CD4-positive, CD25-positive, alpha-beta regulatory T cell (primary cell): ENCODE measurements around the gene RNF225. TPM values are rescaled to one million over a fixed set of nuclear protein-coding genes. Genes with fewer than 3 reads are reported as not detected.
"Not testable (repeated sequence)": the region's sequence is repeated elsewhere in the genome, so short reads cannot be mapped to it uniquely, and the experiment has no call there.

Source experiments
- ATAC-seq, 2 donors: fragments of 150-1000 bp; cut with Tn5 transposase; one replicate each; pipeline ENCODE4 v1.10.0; 2021; ENCODE audit warnings: low read depth in 2 of 2, moderate number of reproducible peaks in 2 of 2, moderate library complexity in 1 of 2
- DNase-seq, 3 donors: peaks; one replicate each; pipeline versions ENCODE4 v3.0.0 to v3.0.0-alpha.2; 2012 to 2022; ENCODE audit warnings: mixed read lengths in 1 of 3
- H3K27ac ChIP-seq: one replicate; pipeline ENCODE4 v1.7.0; 2013; ENCODE audit warnings: mild to moderate bottlenecking, low read length; ENCODE audit not compliant: insufficient read depth, poor library complexity, severe bottlenecking
- H3K27me3 ChIP-seq: one replicate; pipeline ENCODE4 v1.7.0; 2013; ENCODE audit warnings: low read length; ENCODE audit not compliant: control insufficient read depth, insufficient read depth
- H3K36me3 ChIP-seq: one replicate; pipeline ENCODE4 v1.7.0; 2013; ENCODE audit warnings: mild to moderate bottlenecking, low read length, moderate library complexity; ENCODE audit not compliant: control insufficient read depth, insufficient read depth
- H3K4me1 ChIP-seq: 2 replicates; pipeline ENCODE4 v1.7.0; 2013; ENCODE audit warnings: mild to moderate bottlenecking, low read length; ENCODE audit not compliant: insufficient read depth, control insufficient read depth, poor library complexity, severe bottlenecking
- H3K4me3 ChIP-seq: one replicate; pipeline ENCODE4 v1.7.0; 2013; ENCODE audit warnings: low read depth, mild to moderate bottlenecking, low read length, moderate library complexity
- H3K9me3 ChIP-seq, 2 experiments: 1 replicate in 1 of 2; 2 replicates in 1 of 2; pipeline ENCODE4 v1.7.0; 2013; ENCODE audit warnings: low read length in 2 of 2, mild to moderate bottlenecking in 1 of 2, moderate library complexity in 1 of 2; ENCODE audit not compliant: control insufficient read depth in 2 of 2
- H3K27ac Mint-ChIP-seq, 3 donors: one replicate each; pipeline ENCODE4 v1.8.0; 2020 to 2022; ENCODE audit warnings: mild to moderate bottlenecking in 3 of 3, mixed read lengths in 3 of 3, moderate library complexity in 2 of 3
- H3K27me3 Mint-ChIP-seq: one replicate; pipeline ENCODE4 v1.8.0; 2022; ENCODE audit warnings: mild to moderate bottlenecking, mixed read lengths
- H3K36me3 Mint-ChIP-seq: one replicate; pipeline ENCODE4 v1.8.0; 2020; ENCODE audit warnings: mixed read lengths
- H3K4me1 Mint-ChIP-seq, 4 donors: one replicate each; pipeline ENCODE4 v1.8.0; 2020 to 2022; ENCODE audit warnings: mixed read lengths in 4 of 4, mild to moderate bottlenecking in 1 of 4
- H3K4me3 Mint-ChIP-seq, 4 donors: one replicate each; pipeline ENCODE4 v1.8.0; 2020 to 2022; ENCODE audit warnings: mild to moderate bottlenecking in 4 of 4, mixed read lengths in 4 of 4, moderate library complexity in 3 of 4
- H3K9me3 Mint-ChIP-seq, 7 donors: one replicate each; pipeline ENCODE4 v1.8.0; 2020 to 2022; ENCODE audit warnings: mixed read lengths in 7 of 7, mild to moderate bottlenecking in 3 of 7, moderate library complexity in 2 of 7
- polyA plus RNA-seq, 4 donors: library from polyadenylated mRNA; unstranded; fragments of 300-500 nt; fragmentation: Illumina TruSeq; gene quantifications; one replicate each; pipeline ENCODE4 v1.2.3, GENCODE V29; 2021
- total RNA-seq: library from RNA; stranded (reverse); gene quantifications from one replicate; pipeline ENCODE4 v1.2.3, GENCODE V29; 2022

The RNF225 gene
- total and polyA plus RNA-seq, 5 donors from 2014 or later: 0.39 TPM; not detected in 4

DNA sequence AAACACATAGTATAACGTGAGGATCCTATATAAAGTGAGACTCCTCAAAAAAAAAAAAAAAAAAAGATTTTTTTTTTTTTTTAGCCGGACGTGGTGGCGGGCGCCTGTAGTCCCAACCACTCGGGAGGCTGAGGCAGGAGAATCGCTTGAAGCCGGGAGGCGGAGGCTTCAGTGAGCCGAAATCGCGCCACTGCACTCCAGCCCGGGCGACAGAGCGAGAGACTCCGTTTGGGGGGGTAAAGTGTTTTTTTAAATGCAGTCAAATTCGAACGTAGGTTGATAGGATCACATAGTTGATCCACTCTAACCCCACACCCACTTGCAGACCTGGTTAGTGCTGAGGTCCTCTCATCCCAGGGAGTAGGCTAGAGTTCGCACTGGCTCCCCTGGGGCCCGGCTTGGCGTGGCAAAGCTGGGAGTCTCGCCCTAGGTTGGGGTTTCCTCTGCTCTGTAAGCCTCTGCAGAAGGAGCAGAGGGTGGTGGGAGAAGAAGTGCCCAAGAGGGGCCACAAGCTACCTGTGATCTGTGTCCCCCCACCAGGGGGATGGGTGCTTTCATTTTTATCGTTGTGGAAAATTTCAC is 6.5 kb downstream of the RNF225 start:
- Histone ChIP-seq H3K4me3 (peak overlapping the region; percentile 51), H3K27ac (peak overlapping the region; percentile 91), H3K36me3 (no peaks in the 10 kb centered on the region), H3K9me3 (no peaks in the 10 kb centered on the region), H3K27me3 (no peaks in the 10 kb centered on the region), H3K4me1 (peaks cover 16% of the 10 kb centered on the region)
- ATAC-seq: no peak
- no peak for DNase-seq
- Mint-ChIP-seq H3K27me3 (peaks cover 9% of the 10 kb centered on the region), H3K4me1 (peaks cover 0 to 23% (median 8%) of the 10 kb centered on the region in 4 donors), H3K36me3 (no peaks in the 10 kb centered on the region), H3K4me3 (peak overlapping the region in 2 of 4 donors; percentile 15 to 86), H3K27ac (no peak overlapping the region), H3K9me3 (no peaks in the 10 kb centered on the region)

DNA sequence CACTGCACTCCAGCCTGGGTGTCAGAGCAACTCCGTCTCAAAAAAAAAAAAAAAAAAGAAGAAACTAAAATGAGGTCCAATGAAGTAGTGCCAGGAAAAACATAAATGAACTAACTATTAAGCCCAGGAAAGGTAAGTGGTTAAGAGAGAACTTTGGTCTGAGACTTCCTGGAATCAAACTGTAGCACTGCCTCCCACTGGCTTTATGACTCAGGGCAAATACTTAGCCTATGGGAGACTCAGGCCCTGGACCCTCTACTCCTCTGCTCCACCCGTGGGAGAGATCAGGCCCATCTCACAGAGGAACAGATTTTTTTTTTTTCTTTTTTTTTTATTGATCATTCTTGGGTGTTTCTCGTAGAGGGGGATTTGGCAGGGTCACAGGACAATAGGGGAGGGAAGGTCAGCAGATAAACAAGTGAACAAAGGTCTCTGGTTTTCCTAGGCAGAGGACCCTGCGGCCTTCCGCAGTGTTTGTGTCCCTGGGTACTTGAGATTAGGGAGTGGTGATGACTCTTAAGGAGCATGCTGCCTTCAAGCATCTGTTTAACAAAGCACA is 8.5 kb downstream of the RNF225 start:
- H3K36me3 ChIP-seq, H3K4me3 ChIP-seq, H3K9me3 ChIP-seq, DNase-seq, H3K27ac Mint-ChIP-seq, ATAC-seq, H3K27me3 ChIP-seq, H3K36me3 Mint-ChIP-seq, H3K9me3 Mint-ChIP-seq, H3K27me3 Mint-ChIP-seq, H3K27ac ChIP-seq: not testable (repeated sequence)
- peak overlapping the region in 1 of 4 donors; percentile 52 for H3K4me3 Mint-ChIP-seq
- H3K4me1 ChIP-seq: peaks cover 29% of the 10 kb centered on the region
- peaks cover 0 to 40% (median 16%) of the 10 kb centered on the region in 4 donors for H3K4me1 Mint-ChIP-seq

DNA sequence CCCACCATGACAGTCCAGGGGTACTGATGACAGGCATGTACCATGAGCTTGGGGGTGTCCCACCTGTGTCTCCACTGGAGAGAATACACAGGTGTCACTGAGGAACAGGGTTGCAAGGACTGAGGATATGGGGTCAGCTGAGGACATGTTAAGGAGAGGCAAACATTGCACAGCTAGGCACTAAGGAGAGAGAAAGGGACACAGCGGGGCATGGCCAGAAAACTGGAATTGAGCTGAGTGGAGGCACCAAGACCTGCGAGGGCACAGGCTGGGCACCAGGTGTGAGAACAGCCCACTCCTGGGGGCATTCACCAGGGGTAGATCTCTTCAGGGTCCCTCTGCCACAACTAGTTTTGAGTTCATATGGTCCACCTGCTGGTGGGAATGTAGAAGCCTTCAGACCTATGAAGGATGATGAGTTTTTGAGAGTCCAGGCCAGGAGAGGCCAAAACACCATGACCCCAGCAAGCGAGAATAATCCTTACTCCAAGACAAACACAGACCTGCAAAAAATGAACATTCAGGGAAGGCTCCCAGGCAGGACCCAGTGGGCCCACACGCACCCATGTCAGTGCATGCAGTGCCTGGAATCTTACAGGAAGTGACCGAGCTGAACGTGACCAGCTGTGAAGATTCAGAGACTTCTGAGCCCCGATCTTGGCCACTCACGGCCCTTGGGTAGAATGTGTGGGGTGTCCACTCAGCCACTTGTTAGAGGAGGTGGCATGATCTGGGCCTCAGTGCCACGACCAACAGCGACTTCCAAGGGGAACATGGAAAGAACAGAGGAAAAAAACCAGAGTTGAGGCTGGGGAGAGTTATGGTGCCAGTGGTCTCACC is 11.6 kb downstream of the RNF225 start:
- Histone ChIP-seq H3K4me1 (peaks cover 19% of the 10 kb centered on the region), H3K36me3 (no peaks in the 10 kb centered on the region), H3K27me3 (no peaks in the 10 kb centered on the region), H3K27ac (peak overlapping the region; percentile 1), H3K9me3 (no peaks in the 10 kb centered on the region), H3K4me3 (peak overlapping the region; percentile 70)
- Mint-ChIP-seq H3K4me3 (peak overlapping the region; percentile 95 to 99 (median 97)), H3K9me3 (no peaks in the 10 kb centered on the region), H3K27me3 (no peaks in the 10 kb centered on the region), H3K27ac (peak overlapping the region; percentile 75 to 99 (median 91)), H3K36me3 (no peaks in the 10 kb centered on the region), H3K4me1 (peaks cover 6 to 35% (median 17%) of the 10 kb centered on the region in 4 donors)
- ATAC-seq (no peak), DNase-seq (no peak)

DNA sequence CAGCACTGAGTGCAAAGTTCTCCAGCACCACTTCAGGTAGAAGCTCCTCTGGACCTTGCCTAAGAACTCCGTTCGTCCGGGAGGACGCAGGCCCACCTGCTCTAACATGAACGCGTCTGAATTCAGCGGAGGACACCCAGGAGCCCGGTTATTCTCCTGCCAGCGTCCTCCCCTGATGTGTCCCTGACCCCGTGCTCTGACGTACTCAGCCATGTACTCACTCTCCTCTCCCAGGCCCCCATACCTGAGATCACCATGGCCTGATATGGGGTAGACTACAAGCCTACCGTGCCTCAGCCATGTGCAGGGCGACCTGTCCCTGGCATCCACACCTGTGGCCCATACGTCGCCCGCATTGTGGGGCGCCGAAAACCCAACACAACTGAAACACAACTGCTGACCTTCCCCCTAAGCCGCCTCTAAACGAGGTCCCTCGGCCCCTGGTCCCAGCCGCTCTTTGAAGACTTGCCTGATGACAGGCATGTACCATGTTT is 12.2 kb downstream of the RNF225 start:
- Histone ChIP-seq H3K4me1 (peaks cover 17% of the 10 kb centered on the region), H3K27me3 (no peaks in the 10 kb centered on the region), H3K4me3 (peak overlapping the region; percentile 70), H3K36me3 (no peaks in the 10 kb centered on the region), H3K27ac (peak overlapping the region; percentile 88), H3K9me3 (no peaks in the 10 kb centered on the region)
- H3K36me3 Mint-ChIP-seq: no peaks in the 10 kb centered on the region
- peaks cover 6 to 35% (median 17%) of the 10 kb centered on the region in 4 donors for H3K4me1 Mint-ChIP-seq
- DNase-seq: no peak
- peak overlapping the region; percentile 95 to 99 (median 97) for H3K4me3 Mint-ChIP-seq
- H3K27ac Mint-ChIP-seq: peak overlapping the region; percentile 91 to 99 (median 97)
- H3K9me3 Mint-ChIP-seq: no peaks in the 10 kb centered on the region
- no peaks in the 10 kb centered on the region for H3K27me3 Mint-ChIP-seq
- ATAC-seq: no peak

DNA sequence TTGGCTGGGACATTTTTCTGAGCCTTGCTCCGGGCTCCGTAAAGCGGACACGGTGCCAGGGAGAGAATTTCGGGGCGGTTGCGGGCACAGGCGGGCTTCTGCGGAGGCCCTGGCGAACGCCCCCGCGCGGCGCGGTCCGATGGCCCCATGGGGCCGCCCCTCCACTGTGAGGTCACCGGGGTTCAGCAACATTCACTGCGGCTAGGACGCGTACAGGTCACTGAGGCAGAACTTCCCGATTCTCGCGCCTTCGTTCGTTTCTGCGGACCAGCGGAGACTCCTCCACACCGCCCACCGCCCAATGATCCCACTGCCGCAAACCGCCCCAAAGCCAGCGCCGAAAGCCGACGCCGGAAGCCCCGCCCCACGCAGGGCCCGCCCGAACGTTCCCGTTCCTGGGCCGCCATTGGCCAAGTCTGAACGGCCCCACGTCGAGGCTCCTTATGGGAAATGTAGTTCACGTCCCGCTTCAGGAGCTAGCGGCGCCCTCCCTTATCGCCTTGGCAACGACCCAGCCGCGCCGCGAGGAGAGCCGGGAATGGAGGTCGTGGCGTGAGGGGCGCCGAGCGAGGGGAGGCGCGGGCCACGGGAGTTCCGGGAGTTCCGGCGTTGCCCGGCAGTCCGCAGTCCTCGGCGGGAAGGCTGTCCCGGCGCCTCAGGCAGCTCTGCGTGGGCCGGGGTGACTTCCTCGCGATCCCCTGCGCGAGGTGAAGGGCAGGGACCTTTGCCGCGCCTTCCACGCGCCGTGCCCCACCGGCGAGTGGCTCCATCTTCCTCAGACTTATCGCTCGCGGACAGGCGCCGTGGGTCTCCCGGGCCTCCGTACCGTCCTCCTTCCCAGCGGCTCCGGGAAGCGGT is 12.9 kb downstream of the RNF225 start, which contains the start of gene ZNF584:
Gene ZNF584, plus strand, starts transcription at position 498 of the 858 bp plus-strand sequence. CDS start 499 bp downstream, outside the sequence.
- peak; percentile 99 for ATAC-seq
- peaks cover 17% of the 10 kb centered on the region for H3K4me1 ChIP-seq
- H3K27ac Mint-ChIP-seq: peak within 1 kb of the TSS; percentile 91 to 99 (median 97)
- no peaks in the 10 kb centered on the region for H3K27me3 Mint-ChIP-seq
- peak within 1 kb of the TSS; percentile 95 to 99 (median 97) for H3K4me3 Mint-ChIP-seq
- H3K9me3 ChIP-seq: no peaks in the 10 kb centered on the region
- no peaks in the 10 kb centered on the region for H3K9me3 Mint-ChIP-seq
- no peaks in the 10 kb centered on the region for H3K27me3 ChIP-seq
- peak; percentile 92 to 94 (median 92) for DNase-seq
- peak within 1 kb of the TSS; percentile 88 for H3K27ac ChIP-seq
- H3K4me3 ChIP-seq: peak within 1 kb of the TSS; percentile 70
- no peaks in the 10 kb centered on the region for H3K36me3 ChIP-seq
- H3K4me1 Mint-ChIP-seq: peaks cover 11 to 35% (median 17%) of the 10 kb centered on the region in 4 donors
- H3K36me3 Mint-ChIP-seq: no peaks in the 10 kb centered on the region

DNA sequence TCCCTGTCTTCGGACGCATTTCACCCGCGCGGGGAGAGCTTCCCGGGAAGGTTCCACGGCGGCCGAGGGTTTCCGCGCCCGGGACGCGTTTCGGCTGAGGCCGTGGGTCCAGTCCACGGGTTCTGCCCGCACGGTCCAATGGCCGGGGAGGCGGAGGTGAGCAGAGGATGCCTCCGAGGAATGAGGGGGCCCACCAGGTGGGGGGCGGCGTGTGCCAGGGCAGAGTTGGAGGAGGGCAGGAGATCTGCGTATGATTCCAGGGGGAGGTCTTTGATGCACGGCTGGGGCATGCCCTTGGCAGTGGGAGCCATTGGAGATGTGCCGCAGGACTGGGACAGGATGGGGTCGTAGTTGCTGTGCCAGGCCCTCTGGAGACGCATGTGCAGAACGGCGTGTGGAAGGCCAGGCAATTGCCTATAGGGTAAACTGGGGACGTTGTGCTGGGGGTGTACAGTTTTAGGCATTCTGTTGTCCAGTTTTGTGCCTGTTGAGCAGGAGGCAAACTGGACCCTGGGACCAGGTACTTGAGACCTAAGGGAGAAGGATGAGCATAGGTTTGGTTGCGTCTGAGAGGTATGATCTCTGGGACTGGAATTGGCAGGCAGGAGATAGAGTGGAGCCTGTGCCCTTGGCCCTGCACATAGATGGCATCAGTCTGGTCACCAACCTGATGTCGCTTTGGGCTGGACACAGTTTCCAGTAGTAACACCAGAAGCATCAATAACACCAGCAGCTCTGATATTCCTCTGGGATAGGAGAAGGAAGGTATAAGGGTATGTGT is 13.7 kb downstream of the RNF225 start:
- DNase-seq: no peak

More for the DNA sequence above, 13.7 kb downstream of the RNF225 start:
- peaks cover 17% of the 10 kb centered on the region for H3K4me1 ChIP-seq
- peak overlapping the region; percentile 26 for H3K4me3 ChIP-seq
- H3K27me3 Mint-ChIP-seq: no peaks in the 10 kb centered on the region
- peak overlapping the region in 1 of 3 donors; percentile 91 for H3K27ac Mint-ChIP-seq
- H3K27me3 ChIP-seq: no peaks in the 10 kb centered on the region
- H3K4me1 Mint-ChIP-seq: peaks cover 11 to 35% (median 17%) of the 10 kb centered on the region in 4 donors
- ATAC-seq: no peak
- no peaks in the 10 kb centered on the region for H3K9me3 Mint-ChIP-seq
- no peaks in the 10 kb centered on the region for H3K9me3 ChIP-seq
- peak overlapping the region; percentile 95 to 99 (median 97) for H3K4me3 Mint-ChIP-seq
- no peaks in the 10 kb centered on the region for H3K36me3 ChIP-seq
- H3K27ac ChIP-seq: peak overlapping the region; percentile 88
- no peaks in the 10 kb centered on the region for H3K36me3 Mint-ChIP-seq
